Measurements from ENCODE around the gene TP63.
"Not testable (repeated sequence)": the region's sequence is repeated elsewhere in the genome, so short reads cannot be mapped to it uniquely, and the experiment has no call there.

The TP63 gene

GRCh38 chr3:189625572-189625971 is 5.6 kb upstream of the TP63 start:
- no peak for DNase-seq (ENCODE audit: low read depth)

GRCh38 chr3:189626286-189626685 is 4.9 kb upstream of the TP63 start:
- DNase-seq (ENCODE audit: low read depth), result no peak

- no peak for DNase-seq (ENCODE audit: low read depth)
These were observed 1.3 kb upstream of the TP63 start for GRCh38 chr3:189629803-189630455.

GRCh38 chr3:189630767-189631372 is 319 bp upstream of the TP63 start:
- DNase-seq (ENCODE audit: low read depth), result no peak

GRCh38 chr3:189631409-189631808 is 220 bp downstream of the TP63 start:
- DNase-seq (ENCODE audit: low read depth), result no peak

- no peak for DNase-seq (ENCODE audit: low read depth)
These were observed 1.1 kb downstream of the TP63 start for GRCh38 chr3:189632242-189632641.

GRCh38 chr3:189635339-189635738 is 4.2 kb downstream of the TP63 start:
- DNase-seq (ENCODE audit: low read depth), result no peak

GRCh38 chr3:189636048-189636447 is 4.9 kb downstream of the TP63 start:
- DNase-seq (ENCODE audit: low read depth), result no peak

GRCh38 chr3:189637750-189638149 is 6.6 kb downstream of the TP63 start:
- no peak for DNase-seq (ENCODE audit: low read depth)

- DNase-seq (ENCODE audit: low read depth), result no peak
These were observed 7.3 kb downstream of the TP63 start for GRCh38 chr3:189638276-189639031.

GRCh38 chr3:189641776-189642175 is 10.6 kb downstream of the TP63 start:
- no peak for DNase-seq (ENCODE audit: low read depth)

- DNase-seq (ENCODE audit: low read depth), result no peak
These were observed 15.8 kb downstream of the TP63 start for GRCh38 chr3:189646853-189647542.

GRCh38 chr3:189652042-189652441 is 20.9 kb downstream of the TP63 start:
- no peak for DNase-seq (ENCODE audit: low read depth)

GRCh38 chr3:189655617-189656016 is 24.4 kb downstream of the TP63 start:
- no peak for DNase-seq (ENCODE audit: low read depth)

- no peak for DNase-seq (ENCODE audit: low read depth)
These were observed 28.4 kb downstream of the TP63 start for GRCh38 chr3:189659571-189659970.

- DNase-seq (ENCODE audit: low read depth), result no peak
These were observed 33.1 kb downstream of the TP63 start for GRCh38 chr3:189664311-189664710.

- not testable (repeated sequence) for DNase-seq (ENCODE audit: low read depth)
These were observed 41.2 kb downstream of the TP63 start for GRCh38 chr3:189672346-189672745.

- no peak for DNase-seq (ENCODE audit: low read depth)
These were observed 42.3 kb downstream of the TP63 start for GRCh38 chr3:189673535-189673934.

- DNase-seq (ENCODE audit: low read depth), result no peak
These were observed 43.2 kb downstream of the TP63 start for GRCh38 chr3:189674249-189674913.

- DNase-seq (ENCODE audit: low read depth), result no peak
These were observed 46.5 kb downstream of the TP63 start for GRCh38 chr3:189677667-189678066.

GRCh38 chr3:189680723-189681122 is 49.5 kb downstream of the TP63 start:
- no peak for DNase-seq (ENCODE audit: low read depth)

Measured in activated T-cell treated with anti-CD3 and anti-CD28 coated beads for 1 hour (primary cell).